ENCODE measurements around the gene CNRIP1. TPM values are rescaled to one million over a fixed set of nuclear protein-coding genes. Genes with fewer than 3 reads are reported as not detected.

CNRIP1 gene
- total RNA-seq (2022; extraction: Qiagen RNA extraction) = 1.7 to 2.1 TPM (median 1.8 TPM) in 5 replicates

GRCh38 chr2:68319398-68320117 lies at the start of gene CNRIP1:
CNRIP1 (minus strand) TSS chr2:68319949; CDS start chr2:68319400, 549 bp downstream.

DNA sequence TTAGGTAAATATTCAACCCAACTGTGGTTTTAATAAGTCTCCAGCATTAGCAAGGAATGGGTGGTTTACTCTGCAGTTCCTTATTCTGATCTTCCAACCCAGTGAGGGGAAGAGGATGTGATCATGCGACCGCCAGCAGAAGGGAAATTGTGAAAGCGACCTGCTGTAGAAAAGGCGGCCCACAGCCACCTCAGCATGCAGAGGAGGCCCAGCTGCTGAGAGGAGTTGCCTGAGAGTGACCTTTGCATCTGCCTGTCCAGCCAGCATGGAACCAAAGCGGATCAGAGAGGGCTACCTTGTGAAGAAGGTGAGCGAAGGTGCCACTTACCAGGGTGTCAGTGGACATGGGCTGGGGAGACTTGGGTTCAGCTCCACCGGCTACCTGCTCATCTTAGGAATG lies 45.3 kb upstream of the CNRIP1 start, which contains the start of gene PLEK:
Gene PLEK, plus strand, starts transcription at position 196 of the 400 bp plus-strand sequence. Its CDS starts 70 bp downstream, at position 266.

GRCh38 chr2:68252400-68253218 lies 67.1 kb downstream of the CNRIP1 start, which contains the start of gene PPP3R1:
PPP3R1 (minus strand) TSS chr2:68252532; CDS start chr2:68252127, 405 bp downstream.

Other genes with a start within 250 kb of the CNRIP1 start
- gene PNO1, start 162.1 kb downstream of the CNRIP1 start, total RNA-seq (2022; extraction: Qiagen RNA extraction) = 47.5 to 59.7 TPM (median 51.7 TPM) in 5 replicates
- 52.7 to 78.4 TPM (median 56.1 TPM) in 5 replicates for gene PPP3R1, start 67.4 kb downstream of the CNRIP1 start, total RNA-seq (2022; extraction: Qiagen RNA extraction)
- not detected in 5 replicates for gene PLEK, start 45.3 kb upstream of the CNRIP1 start, total RNA-seq (2022; extraction: Qiagen RNA extraction)
- gene FBXO48, start 147.3 kb upstream of the CNRIP1 start, total RNA-seq (2022; extraction: Qiagen RNA extraction) = 0.45 to 0.59 TPM (median 0.56 TPM) in 5 replicates
- gene APLF, start 147.6 kb upstream of the CNRIP1 start, total RNA-seq (2022; extraction: Qiagen RNA extraction) = 0.51 to 0.70 TPM (median 0.66 TPM) in 5 replicates

All from A549 treated with Hydrocortisone at 1 μM for 4 hours (cell line).